ENCODE measurements around the gene VPS13D. TPM values are rescaled to one million over a fixed set of nuclear protein-coding genes. Genes with fewer than 3 reads are reported as not detected.

The VPS13D gene
- total and polyA plus RNA-seq, 2 experiments from 2014 or later = 10.7 to 34.9 TPM

DNA sequence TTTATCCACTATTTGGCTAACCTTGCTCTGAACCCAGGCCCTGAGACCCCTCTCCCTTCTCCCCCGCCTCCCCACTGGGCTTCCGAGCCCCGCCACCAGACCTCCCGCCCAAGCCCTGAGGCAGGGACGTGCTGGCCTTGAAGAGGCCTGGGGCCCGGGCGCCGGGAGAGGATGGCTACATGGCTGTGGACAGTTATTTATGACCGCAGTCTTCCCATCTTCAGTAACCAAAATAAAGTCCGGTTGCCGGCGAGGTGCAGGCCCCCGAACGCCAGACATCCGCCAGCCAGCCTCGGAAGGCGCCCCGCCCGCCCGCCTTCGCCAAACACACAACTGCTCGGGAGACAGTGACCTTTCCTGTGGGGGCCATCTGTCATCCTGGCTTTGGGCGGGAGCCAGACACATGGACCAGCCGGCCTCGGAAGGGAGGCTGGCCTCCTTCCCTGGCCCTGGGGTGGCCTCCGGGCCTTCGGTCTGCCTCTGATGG lies 319.2 kb downstream of the VPS13D start (continued):
- TF ChIP-seq, protein P1, sequence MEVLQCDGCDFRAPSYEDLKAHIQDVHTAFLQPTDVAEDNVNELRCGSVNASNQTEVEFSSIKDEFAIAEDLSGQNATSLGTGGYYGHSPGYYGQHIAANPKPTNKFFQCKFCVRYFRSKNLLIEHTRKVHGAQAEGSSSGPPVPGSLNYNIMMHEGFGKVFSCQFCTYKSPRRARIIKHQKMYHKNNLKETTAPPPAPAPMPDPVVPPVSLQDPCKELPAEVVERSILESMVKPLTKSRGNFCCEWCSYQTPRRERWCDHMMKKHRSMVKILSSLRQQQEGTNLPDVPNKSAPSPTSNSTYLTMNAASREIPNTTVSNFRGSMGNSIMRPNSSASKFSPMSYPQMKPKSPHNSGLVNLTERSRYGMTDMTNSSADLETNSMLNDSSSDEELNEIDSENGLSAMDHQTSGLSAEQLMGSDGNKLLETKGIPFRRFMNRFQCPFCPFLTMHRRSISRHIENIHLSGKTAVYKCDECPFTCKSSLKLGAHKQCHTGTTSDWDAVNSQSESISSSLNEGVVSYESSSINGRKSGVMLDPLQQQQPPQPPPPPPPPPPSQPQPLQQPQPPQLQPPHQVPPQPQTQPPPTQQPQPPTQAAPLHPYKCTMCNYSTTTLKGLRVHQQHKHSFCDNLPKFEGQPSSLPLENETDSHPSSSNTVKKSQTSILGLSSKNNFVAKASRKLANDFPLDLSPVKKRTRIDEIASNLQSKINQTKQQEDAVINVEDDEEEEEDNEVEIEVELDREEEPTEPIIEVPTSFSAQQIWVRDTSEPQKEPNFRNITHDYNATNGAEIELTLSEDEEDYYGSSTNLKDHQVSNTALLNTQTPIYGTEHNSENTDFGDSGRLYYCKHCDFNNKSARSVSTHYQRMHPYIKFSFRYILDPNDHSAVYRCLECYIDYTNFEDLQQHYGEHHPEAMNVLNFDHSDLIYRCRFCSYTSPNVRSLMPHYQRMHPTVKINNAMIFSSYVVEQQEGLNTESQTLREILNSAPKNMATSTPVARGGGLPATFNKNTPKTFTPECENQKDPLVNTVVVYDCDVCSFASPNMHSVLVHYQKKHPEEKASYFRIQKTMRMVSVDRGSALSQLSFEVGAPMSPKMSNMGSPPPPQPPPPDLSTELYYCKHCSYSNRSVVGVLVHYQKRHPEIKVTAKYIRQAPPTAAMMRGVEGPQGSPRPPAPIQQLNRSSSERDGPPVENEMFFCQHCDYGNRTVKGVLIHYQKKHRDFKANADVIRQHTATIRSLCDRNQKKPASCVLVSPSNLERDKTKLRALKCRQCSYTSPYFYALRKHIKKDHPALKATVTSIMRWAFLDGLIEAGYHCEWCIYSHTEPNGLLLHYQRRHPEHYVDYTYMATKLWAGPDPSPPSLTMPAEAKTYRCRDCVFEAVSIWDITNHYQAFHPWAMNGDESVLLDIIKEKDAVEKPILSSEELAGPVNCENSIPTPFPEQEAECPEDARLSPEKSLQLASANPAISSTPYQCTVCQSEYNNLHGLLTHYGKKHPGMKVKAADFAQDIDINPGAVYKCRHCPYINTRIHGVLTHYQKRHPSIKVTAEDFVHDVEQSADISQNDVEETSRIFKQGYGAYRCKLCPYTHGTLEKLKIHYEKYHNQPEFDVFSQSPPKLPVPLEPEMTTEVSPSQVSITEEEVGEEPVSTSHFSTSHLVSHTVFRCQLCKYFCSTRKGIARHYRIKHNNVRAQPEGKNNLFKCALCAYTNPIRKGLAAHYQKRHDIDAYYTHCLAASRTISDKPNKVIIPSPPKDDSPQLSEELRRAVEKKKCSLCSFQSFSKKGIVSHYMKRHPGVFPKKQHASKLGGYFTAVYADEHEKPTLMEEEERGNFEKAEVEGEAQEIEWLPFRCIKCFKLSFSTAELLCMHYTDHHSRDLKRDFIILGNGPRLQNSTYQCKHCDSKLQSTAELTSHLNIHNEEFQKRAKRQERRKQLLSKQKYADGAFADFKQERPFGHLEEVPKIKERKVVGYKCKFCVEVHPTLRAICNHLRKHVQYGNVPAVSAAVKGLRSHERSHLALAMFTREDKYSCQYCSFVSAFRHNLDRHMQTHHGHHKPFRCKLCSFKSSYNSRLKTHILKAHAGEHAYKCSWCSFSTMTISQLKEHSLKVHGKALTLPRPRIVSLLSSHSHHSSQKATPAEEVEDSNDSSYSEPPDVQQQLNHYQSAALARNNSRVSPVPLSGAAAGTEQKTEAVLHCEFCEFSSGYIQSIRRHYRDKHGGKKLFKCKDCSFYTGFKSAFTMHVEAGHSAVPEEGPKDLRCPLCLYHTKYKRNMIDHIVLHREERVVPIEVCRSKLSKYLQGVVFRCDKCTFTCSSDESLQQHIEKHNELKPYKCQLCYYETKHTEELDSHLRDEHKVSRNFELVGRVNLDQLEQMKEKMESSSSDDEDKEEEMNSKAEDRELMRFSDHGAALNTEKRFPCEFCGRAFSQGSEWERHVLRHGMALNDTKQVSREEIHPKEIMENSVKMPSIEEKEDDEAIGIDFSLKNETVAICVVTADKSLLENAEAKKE (CRISPR knock-in tag; IDR thresholded peaks at IDR 0.05) = no peak
- no peak for TF ChIP-seq CREB1 (CRISPR knock-in tag; IDR thresholded peaks at IDR 0.05; ENCODE audit: low read depth)
- no peak for TF ChIP-seq EZH2phosphoT487 (IDR thresholded peaks at IDR 0.05; ENCODE audit: unreplicated experiment)

DNA sequence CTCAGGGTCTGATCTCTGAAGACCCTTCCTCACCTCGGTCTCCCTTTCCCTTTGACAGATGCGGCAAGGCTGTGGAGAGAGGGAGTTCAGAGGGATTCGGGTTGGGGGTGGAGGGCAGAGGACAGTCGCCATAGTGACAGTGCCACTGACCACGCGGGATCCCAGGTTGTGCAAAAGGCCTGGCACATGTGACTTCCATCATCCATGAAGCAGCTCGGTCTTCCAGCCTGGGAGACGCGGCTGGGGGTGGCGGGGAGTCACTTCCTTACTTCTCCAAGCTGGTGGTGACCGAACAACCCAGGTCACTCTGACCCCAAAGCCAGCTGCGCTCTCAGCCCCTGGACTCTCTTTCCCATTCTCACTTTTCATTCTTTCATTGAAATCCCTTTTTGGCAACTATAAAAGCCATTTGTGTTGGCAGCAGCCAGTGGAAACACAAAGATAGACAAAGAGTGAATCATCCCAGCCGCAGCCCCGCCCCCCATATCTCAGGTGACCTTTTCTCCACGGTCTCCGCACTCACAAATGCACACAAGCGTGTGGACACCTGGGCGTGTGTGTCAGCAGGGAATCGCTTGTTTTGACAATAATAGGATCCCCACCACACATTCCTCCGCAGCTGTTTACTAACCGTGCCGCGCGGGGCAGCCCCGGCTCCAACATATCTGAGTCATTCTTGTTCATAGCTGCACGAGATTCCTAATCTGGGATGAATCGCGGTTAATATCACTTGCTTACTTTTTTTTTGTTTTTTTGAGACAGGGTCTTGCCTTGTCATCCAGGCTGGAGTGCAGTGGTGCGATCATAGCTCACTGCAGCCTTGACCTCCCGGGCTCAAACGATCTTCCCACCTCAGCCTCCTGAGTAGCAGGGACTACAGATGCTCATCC lies 319.9 kb downstream of the VPS13D start:
- H3K4me3 Mint-ChIP-seq = no peak overlapping the region; the same call in 2 of the 3 replicates
- H3K4me2 ChIP-seq = no peak overlapping the region
- H3K27me3 Mint-ChIP-seq (ENCODE audit: insufficient read depth, low read depth, poor library complexity) = peaks cover 18% of the 10 kb centered on the region
- ATAC-seq = no peak
- H3K79me2 ChIP-seq (replicated peaks; ENCODE audit: insufficient read depth) = no peaks in the 10 kb centered on the region
- H3K9me3 Mint-ChIP-seq = no peaks in the 10 kb centered on the region
- peaks cover 15% of the 10 kb centered on the region for H3K4me1 Mint-ChIP-seq
- no peaks in the 10 kb centered on the region for H3K36me3 ChIP-seq (ENCODE audit: insufficient read depth)
- no peaks in the 10 kb centered on the region for H3K4me1 ChIP-seq (ENCODE audit: insufficient read depth)
- no peaks in the 10 kb centered on the region for H3F3A ChIP-seq (replicated peaks; ENCODE audit: low read depth)
- H3K27ac Mint-ChIP-seq = no peak overlapping the region
- H3K27ac ChIP-seq (ENCODE audit: low read depth) = no peak overlapping the region
- no peaks in the 10 kb centered on the region for H3K36me3 Mint-ChIP-seq (ENCODE audit: low read depth)
- H3K4me3 ChIP-seq = no peak overlapping the region
- H3K9me2 ChIP-seq (ENCODE audit: insufficient read depth) = no peaks in the 10 kb centered on the region
- H3K27me3 ChIP-seq (ENCODE audit: insufficient read depth) = no peaks in the 10 kb centered on the region
- H2AFZ ChIP-seq = peak overlapping the region; percentile 56; the same call in 1 of the 2 replicates
- no peaks in the 10 kb centered on the region for H4K20me1 ChIP-seq (replicated peaks; ENCODE audit: insufficient read depth)
- DNase-seq (ENCODE audit: low spot score) = no peak
- no peak for TF ChIP-seq STAT1 (IDR thresholded peaks at IDR 0.05; ENCODE audit: unreplicated experiment)
- no peak for TF ChIP-seq CREB1 (CRISPR knock-in tag; IDR thresholded peaks at IDR 0.05; ENCODE audit: low read depth)
- no peak for TF ChIP-seq POLR2AphosphoS5 (IDR thresholded peaks at IDR 0.05; ENCODE audit: low read depth)
- no peak for TF ChIP-seq ZNF331 (CRISPR knock-in tag; IDR thresholded peaks at IDR 0.05; ENCODE audit: low read depth)
- TF ChIP-seq, protein P2, sequence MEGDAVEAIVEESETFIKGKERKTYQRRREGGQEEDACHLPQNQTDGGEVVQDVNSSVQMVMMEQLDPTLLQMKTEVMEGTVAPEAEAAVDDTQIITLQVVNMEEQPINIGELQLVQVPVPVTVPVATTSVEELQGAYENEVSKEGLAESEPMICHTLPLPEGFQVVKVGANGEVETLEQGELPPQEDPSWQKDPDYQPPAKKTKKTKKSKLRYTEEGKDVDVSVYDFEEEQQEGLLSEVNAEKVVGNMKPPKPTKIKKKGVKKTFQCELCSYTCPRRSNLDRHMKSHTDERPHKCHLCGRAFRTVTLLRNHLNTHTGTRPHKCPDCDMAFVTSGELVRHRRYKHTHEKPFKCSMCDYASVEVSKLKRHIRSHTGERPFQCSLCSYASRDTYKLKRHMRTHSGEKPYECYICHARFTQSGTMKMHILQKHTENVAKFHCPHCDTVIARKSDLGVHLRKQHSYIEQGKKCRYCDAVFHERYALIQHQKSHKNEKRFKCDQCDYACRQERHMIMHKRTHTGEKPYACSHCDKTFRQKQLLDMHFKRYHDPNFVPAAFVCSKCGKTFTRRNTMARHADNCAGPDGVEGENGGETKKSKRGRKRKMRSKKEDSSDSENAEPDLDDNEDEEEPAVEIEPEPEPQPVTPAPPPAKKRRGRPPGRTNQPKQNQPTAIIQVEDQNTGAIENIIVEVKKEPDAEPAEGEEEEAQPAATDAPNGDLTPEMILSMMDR (conservative IDR thresholded peaks at IDR 0.05; ENCODE audit: low read depth in 2 of 2) = no peak
- TF ChIP-seq EZH2 (IDR thresholded peaks at IDR 0.05; ENCODE audit: low read depth, unreplicated experiment) = no peak
- no peak for TF ChIP-seq NANOG (IDR thresholded peaks at IDR 0.05; ENCODE audit: borderline replicate concordance)
- no peak for TF ChIP-seq JUNB (IDR thresholded peaks at IDR 0.05; ENCODE audit: unreplicated experiment)
- no peak for TF ChIP-seq ZNF114 (CRISPR knock-in tag; IDR thresholded peaks at IDR 0.05)
- TF ChIP-seq, protein P3, sequence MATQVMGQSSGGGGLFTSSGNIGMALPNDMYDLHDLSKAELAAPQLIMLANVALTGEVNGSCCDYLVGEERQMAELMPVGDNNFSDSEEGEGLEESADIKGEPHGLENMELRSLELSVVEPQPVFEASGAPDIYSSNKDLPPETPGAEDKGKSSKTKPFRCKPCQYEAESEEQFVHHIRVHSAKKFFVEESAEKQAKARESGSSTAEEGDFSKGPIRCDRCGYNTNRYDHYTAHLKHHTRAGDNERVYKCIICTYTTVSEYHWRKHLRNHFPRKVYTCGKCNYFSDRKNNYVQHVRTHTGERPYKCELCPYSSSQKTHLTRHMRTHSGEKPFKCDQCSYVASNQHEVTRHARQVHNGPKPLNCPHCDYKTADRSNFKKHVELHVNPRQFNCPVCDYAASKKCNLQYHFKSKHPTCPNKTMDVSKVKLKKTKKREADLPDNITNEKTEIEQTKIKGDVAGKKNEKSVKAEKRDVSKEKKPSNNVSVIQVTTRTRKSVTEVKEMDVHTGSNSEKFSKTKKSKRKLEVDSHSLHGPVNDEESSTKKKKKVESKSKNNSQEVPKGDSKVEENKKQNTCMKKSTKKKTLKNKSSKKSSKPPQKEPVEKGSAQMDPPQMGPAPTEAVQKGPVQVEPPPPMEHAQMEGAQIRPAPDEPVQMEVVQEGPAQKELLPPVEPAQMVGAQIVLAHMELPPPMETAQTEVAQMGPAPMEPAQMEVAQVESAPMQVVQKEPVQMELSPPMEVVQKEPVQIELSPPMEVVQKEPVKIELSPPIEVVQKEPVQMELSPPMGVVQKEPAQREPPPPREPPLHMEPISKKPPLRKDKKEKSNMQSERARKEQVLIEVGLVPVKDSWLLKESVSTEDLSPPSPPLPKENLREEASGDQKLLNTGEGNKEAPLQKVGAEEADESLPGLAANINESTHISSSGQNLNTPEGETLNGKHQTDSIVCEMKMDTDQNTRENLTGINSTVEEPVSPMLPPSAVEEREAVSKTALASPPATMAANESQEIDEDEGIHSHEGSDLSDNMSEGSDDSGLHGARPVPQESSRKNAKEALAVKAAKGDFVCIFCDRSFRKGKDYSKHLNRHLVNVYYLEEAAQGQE (IDR thresholded peaks at IDR 0.05; ENCODE audit: unreplicated experiment) = no peak
- TF ChIP-seq EZH2phosphoT487 (IDR thresholded peaks at IDR 0.05; ENCODE audit: unreplicated experiment) = no peak

All from GM23338 (cell line).